Activated T-helper 17 cell treated with anti-CD3 and anti-CD28 coated beads, Interleukin-2, amount 50 U/mL, for 72 hours (primary cell): ENCODE results near the gene CX3CR1. TPM values are rescaled to one million over a fixed set of nuclear protein-coding genes. Genes with fewer than 3 reads are reported as not detected.

Experiments
- total RNA-seq, 2 donors: library from RNA; stranded (reverse); gene quantifications; one replicate each; pipeline ENCODE4 v1.2.3, GENCODE V29; 2022

The CX3CR1 gene
- total RNA-seq, 2 donors from 2014 or later = 0.13 to 0.37 TPM

Other genes with a start within 250 kb of the CX3CR1 start
- gene SCN11A, start 228.1 kb downstream of the CX3CR1 start, total RNA-seq = under 1 TPM; 0.21 to 0.22 TPM
- 10 to 100 TPM; 56.6 to 81.1 TPM for gene WDR48, start 228.0 kb downstream of the CX3CR1 start, total RNA-seq
- 10 to 100 TPM; 21.2 to 24.2 TPM for gene GORASP1, start 172.4 kb downstream of the CX3CR1 start, total RNA-seq
- gene TTC21A, start 172.4 kb downstream of the CX3CR1 start, total RNA-seq = 1 to 10 TPM; 2.7 to 4.7 TPM
- gene CSRNP1, start 126.4 kb downstream of the CX3CR1 start, total RNA-seq = 100 to 1,000 TPM in 1 of 2 donors, 10 to 100 TPM in 1; 42.9 to 145 TPM
- 10 to 100 TPM in 1 of 2 donors, under 1 TPM in 1; 0.99 to 17.2 TPM for gene XIRP1, start 87.4 kb downstream of the CX3CR1 start, total RNA-seq
- 10 to 100 TPM in 1 of 2 donors, under 1 TPM in 1; 0.87 to 10.2 TPM for gene CCR8, start 49.7 kb upstream of the CX3CR1 start, total RNA-seq
- gene SLC25A38, start 103.3 kb upstream of the CX3CR1 start, total RNA-seq = 10 to 100 TPM; 21.3 to 38.2 TPM
- gene RPSA, start 126.7 kb upstream of the CX3CR1 start, total RNA-seq = 1,000 to 10,000 TPM; 2,603 to 2,924 TPM
- gene MOBP, start 187.6 kb upstream of the CX3CR1 start, total RNA-seq = not detected